Esophagus muscularis mucosa (tissue), 4 donors: Measurements from ENCODE around the gene RAB4A. TPM values are rescaled to one million over a fixed set of nuclear protein-coding genes. Genes with fewer than 3 reads are reported as not detected.

Source experiments
- DNase-seq: peaks from one replicate; pipeline ENCODE4 v3.0.0-alpha.2; 2017; ENCODE audit errors: extremely low spot score
- H3K27ac ChIP-seq, 4 donors: fragments of 200-600 bp; sonication (generic); replicated peaks in 1 of 4; 1 replicate in 3 of 4; 2 replicates in 1 of 4; pipeline ENCODE4 v1.5.1; 2016 to 2019; ENCODE audit warnings: mild to moderate bottlenecking in 1 of 4
- H3K27me3 ChIP-seq, 4 donors: fragments of 200-600 bp; sonication (generic); one replicate each; pipeline versions ENCODE4 v1.5.1 to v1.6.0; 2016 to 2019
- H3K36me3 ChIP-seq, 4 donors: fragments of 200-600 bp; sonication (generic); one replicate each; pipeline ENCODE4 v1.5.1; 2016 to 2019
- H3K4me1 ChIP-seq, 4 donors: fragments of 200-600 bp; sonication (generic); one replicate each; pipeline ENCODE4 v1.5.1; 2016 to 2019
- H3K4me3 ChIP-seq, 4 donors: fragments of 200-600 bp; sonication (generic); 1 replicate in 2 of 4; 2 replicates in 2 of 4; pipeline ENCODE4 v1.5.1; 2016 to 2019; ENCODE audit warnings: mild to moderate bottlenecking in 4 of 4, moderate library complexity in 1 of 4
- H3K9me3 ChIP-seq, 4 donors: fragments of 200-600 bp; sonication (generic); 1 replicate in 3 of 4; 2 replicates in 1 of 4; pipeline ENCODE4 v1.5.1; 2016 to 2019
- EP300 ChIP-seq: sonication (generic); formaldehyde crosslinking; IDR thresholded peaks from one replicate; pipeline ENCODE4 v1.6.1; 2017; ENCODE audit warnings: antibody characterized with exemption
- POLR2A ChIP-seq: fragments of 450-650 bp; IDR thresholded peaks from one replicate; pipeline ENCODE4 v1.6.1; 2017; ENCODE audit warnings: antibody characterized with exemption, moderate library complexity, mild to moderate bottlenecking, low read depth
- POLR2AphosphoS5 ChIP-seq, 2 donors: sonication (generic); formaldehyde crosslinking; IDR thresholded peaks; one replicate each; pipeline ENCODE4 v1.6.1; 2017; ENCODE audit warnings: antibody characterized with exemption in 2 of 2
- WGBS: methylation state at CpG from one replicate; pipeline ENCODE4 v1.1.5; 2018; 5-methylcytosine and 5-hydroxymethylcytosine counted together
- intact Hi-C: fragments of 100-400 bp; cut with DNase I; formaldehyde crosslinking; loops from one replicate; pipeline ENCODE4 v1.15.1; 2023
- total RNA-seq, 4 donors: library from RNA; depleted of rRNA; stranded (reverse); fragments of >200 nt; gene quantifications; one replicate each; pipeline versions ENCODE4 v1.1.0 to v1.2.1, GENCODE V29; 2016
- TF ChIP-seq, protein P1 (sequence below), 3 experiments: fragments of 200-600 bp in 2 of 3; fragments of 450-650 bp in 1 of 3; sonication (generic) in 2 of 3; IDR thresholded peaks; one replicate each; pipeline ENCODE4 v1.5.1; 2017 to 2019; ENCODE audit warnings: antibody characterized with exemption in 3 of 3, mild to moderate bottlenecking in 2 of 3, moderate library complexity in 1 of 3

Gene RAB4A
- total RNA-seq, 4 donors from 2014 or later, result 94.9 to 129 (median 108) TPM

DNA sequence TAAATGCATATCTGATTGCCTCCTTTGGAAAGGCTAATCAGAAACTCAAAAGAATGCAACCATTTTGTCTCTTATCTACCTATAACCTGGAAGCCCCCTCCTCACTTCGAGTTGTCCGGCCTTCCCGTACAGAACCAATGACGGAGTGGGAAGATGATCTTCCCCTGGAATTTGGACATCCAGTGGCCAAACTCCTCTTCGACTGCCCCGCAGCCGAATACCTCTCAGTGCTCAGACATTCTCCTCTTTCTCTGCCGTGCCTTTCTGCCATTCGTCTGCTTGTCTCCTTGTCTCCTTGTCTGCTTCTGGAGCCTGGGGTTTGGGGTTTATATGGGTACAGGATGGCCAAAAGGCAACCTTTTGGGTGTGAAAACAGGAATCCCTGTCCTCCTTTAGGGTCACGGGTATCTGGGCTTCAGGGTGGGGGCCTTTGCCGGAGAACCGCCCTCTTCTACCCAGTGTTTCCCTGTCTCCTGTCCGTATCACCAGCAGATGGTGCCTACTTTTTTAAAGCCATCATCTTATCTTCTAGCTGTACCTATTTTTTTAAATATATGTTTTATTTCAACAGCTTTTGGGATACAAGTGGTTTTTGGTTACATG, 35.9 kb upstream of the RAB4A start:
- Histone ChIP-seq H3K27ac (no peak overlapping the region), H3K4me1 (peaks cover 11 to 37% (median 25%) of the 10 kb centered on the region in 4 donors), H3K36me3 (no peaks in the 10 kb centered on the region), H3K4me3 (no peak overlapping the region), H3K9me3 (no peaks in the 10 kb centered on the region), H3K27me3 (no peaks in the 10 kb centered on the region)
- intact Hi-C loops, result no loop called here
- 84% methylated on average over 13 of the region's 13 CpGs for WGBS
- TF ChIP-seq POLR2A (no peak), POLR2AphosphoS5 (IDR thresholded peaks at IDR 0.05) (no peak), EP300 (no peak)
- TF ChIP-seq, protein P1, sequence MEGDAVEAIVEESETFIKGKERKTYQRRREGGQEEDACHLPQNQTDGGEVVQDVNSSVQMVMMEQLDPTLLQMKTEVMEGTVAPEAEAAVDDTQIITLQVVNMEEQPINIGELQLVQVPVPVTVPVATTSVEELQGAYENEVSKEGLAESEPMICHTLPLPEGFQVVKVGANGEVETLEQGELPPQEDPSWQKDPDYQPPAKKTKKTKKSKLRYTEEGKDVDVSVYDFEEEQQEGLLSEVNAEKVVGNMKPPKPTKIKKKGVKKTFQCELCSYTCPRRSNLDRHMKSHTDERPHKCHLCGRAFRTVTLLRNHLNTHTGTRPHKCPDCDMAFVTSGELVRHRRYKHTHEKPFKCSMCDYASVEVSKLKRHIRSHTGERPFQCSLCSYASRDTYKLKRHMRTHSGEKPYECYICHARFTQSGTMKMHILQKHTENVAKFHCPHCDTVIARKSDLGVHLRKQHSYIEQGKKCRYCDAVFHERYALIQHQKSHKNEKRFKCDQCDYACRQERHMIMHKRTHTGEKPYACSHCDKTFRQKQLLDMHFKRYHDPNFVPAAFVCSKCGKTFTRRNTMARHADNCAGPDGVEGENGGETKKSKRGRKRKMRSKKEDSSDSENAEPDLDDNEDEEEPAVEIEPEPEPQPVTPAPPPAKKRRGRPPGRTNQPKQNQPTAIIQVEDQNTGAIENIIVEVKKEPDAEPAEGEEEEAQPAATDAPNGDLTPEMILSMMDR (IDR thresholded peaks at IDR 0.05), result no peak
- no peak for DNase-seq

DNA sequence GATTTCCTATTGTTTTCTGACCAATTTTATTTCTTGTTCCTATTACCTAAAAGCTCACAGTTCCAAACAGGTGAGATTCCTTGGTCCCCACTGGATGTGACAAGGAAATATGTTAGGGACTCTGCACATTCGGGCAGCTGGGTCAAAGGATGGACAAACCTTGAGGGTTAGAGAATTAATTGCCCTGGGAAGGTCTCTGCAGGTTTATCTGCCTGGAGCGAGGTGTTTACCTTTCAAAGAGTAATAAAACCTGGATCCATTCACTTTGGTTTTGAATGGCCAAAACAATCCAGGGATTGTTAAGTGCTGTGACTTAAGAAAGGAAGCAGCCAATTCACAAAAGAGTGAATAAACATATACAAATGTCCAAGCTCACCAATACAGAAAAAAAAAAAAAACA, 33.6 kb upstream of the RAB4A start:
- no peaks in the 10 kb centered on the region for H3K9me3 ChIP-seq
- TF ChIP-seq EP300 (no peak), POLR2A (no peak), POLR2AphosphoS5 (IDR thresholded peaks at IDR 0.05) (no peak)
- TF ChIP-seq, protein P1 (IDR thresholded peaks at IDR 0.05), result no peak
- H3K4me3 ChIP-seq, result no peak overlapping the region
- no peak overlapping the region for H3K27ac ChIP-seq
- no peaks in the 10 kb centered on the region for H3K36me3 ChIP-seq
- no peak for DNase-seq
- intact Hi-C loops, result no loop called here
- 51% methylated on average over 2 of the region's 2 CpGs for WGBS
- H3K4me1 ChIP-seq, result peaks cover 0 to 13% (median 2%) of the 10 kb centered on the region in 4 donors
- no peaks in the 10 kb centered on the region for H3K27me3 ChIP-seq

DNA sequence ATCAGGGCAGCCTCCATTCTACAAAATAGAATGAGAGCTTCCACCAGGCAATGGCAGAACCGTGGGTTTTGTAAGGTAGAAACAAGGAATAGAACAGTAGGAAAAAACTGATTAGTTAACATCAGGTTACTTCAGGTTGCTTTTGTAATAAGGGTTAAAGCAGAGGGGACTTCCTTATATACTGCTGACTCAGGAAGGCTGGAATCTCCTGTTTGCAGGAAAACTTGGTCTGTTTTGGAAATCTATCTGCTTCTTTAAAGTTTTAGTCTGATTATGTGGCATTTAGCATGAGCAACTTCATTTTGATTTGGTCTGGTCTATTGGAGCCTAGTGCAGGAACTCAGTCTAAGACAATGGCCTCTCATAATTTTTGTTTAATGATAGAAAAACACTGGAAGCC, 32.7 kb upstream of the RAB4A start:
- intact Hi-C loops, result no loop called here

GRCh38 chr1:229238674-229239415, 32.1 kb upstream of the RAB4A start:
- no peak for DNase-seq
- 78% methylated on average over 6 of the region's 6 CpGs for WGBS

More for the DNA sequence above, 32.7 kb upstream of the RAB4A start:
- Histone ChIP-seq H3K4me3 (no peak overlapping the region), H3K9me3 (peaks cover 0 to 6% (median 0%) of the 10 kb centered on the region in 4 donors), H3K4me1 (peaks cover 0 to 10% (median 0%) of the 10 kb centered on the region in 4 donors), H3K27ac (no peak overlapping the region), H3K27me3 (no peaks in the 10 kb centered on the region), H3K36me3 (no peaks in the 10 kb centered on the region)
- TF ChIP-seq POLR2A (no peak), POLR2AphosphoS5 (IDR thresholded peaks at IDR 0.05) (no peak), EP300 (no peak)
- TF ChIP-seq, protein P1 (IDR thresholded peaks at IDR 0.05), result no peak
- 77% methylated on average over 1 of the region's 1 CpG for WGBS
- DNase-seq, result no peak

More at GRCh38 chr1:229238674-229239415, 32.1 kb upstream of the RAB4A start:
- H3K36me3 ChIP-seq, result no peaks in the 10 kb centered on the region
- H3K4me1 ChIP-seq, result peaks cover 0 to 10% (median 0%) of the 10 kb centered on the region in 4 donors
- H3K9me3 ChIP-seq, result peaks cover 0 to 12% (median 3%) of the 10 kb centered on the region in 4 donors
- intact Hi-C loops, result no loop called here
- H3K4me3 ChIP-seq, result no peak overlapping the region
- no peak overlapping the region for H3K27ac ChIP-seq
- H3K27me3 ChIP-seq, result no peaks in the 10 kb centered on the region
- TF ChIP-seq POLR2A (no peak), EP300 (no peak), POLR2AphosphoS5 (IDR thresholded peaks at IDR 0.05) (no peak)
- TF ChIP-seq, protein P1 (IDR thresholded peaks at IDR 0.05), result no peak
